ENCODE data around the gene EYA3.

DNA sequence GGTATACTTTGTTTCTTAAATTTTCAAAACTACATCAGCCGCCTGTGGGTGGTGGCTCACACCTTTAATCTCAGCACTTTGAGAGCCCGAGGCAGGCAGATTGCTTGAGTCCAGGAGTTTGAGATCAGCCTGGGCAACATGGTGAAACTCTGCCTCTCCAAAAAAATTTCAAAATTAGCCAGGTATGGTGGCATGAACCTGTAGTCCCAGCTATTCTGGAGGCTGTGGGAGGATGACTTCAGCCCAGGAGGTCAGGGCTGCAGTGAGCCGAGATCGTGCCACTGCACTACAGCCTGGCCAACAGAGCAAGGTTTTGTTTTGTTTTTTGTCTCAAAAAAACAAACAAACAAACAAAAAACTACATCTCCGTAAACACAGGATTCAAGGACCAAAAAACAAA is 3.3 kb downstream of the EYA3 start:
- TF ChIP-seq, protein P1, sequence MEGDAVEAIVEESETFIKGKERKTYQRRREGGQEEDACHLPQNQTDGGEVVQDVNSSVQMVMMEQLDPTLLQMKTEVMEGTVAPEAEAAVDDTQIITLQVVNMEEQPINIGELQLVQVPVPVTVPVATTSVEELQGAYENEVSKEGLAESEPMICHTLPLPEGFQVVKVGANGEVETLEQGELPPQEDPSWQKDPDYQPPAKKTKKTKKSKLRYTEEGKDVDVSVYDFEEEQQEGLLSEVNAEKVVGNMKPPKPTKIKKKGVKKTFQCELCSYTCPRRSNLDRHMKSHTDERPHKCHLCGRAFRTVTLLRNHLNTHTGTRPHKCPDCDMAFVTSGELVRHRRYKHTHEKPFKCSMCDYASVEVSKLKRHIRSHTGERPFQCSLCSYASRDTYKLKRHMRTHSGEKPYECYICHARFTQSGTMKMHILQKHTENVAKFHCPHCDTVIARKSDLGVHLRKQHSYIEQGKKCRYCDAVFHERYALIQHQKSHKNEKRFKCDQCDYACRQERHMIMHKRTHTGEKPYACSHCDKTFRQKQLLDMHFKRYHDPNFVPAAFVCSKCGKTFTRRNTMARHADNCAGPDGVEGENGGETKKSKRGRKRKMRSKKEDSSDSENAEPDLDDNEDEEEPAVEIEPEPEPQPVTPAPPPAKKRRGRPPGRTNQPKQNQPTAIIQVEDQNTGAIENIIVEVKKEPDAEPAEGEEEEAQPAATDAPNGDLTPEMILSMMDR (conservative IDR thresholded peaks at IDR 0.05 in 1 of 2, IDR thresholded peaks at IDR 0.05 in 1 of 2; ENCODE audit: extremely low read depth in 1 of 2, insufficient read depth in 1 of 2, low read depth in 1 of 2, low read length in 2 of 2): no peak
- no peak for TF ChIP-seq EZH2 (IDR thresholded peaks at IDR 0.05; ENCODE audit: borderline replicate concordance, low read length)

Data from mammary epithelial cell (primary cell).